ENCODE data around the gene CGNL1.

CGNL1 gene

GRCh38 chr15:57398336-57398735, 22.0 kb downstream of the CGNL1 start:
- Histone ChIP-seq H3K36me3 (replicated peaks; ENCODE audit: insufficient read depth, low read length) (no peaks in the 10 kb centered on the region), H3K4me1 (ENCODE audit: low read length) (no peaks in the 10 kb centered on the region), H3K27me3 (replicated peaks; ENCODE audit: insufficient read depth, low read length) (no peaks in the 10 kb centered on the region), H3F3A (ENCODE audit: insufficient read depth, low read length) (no peaks in the 10 kb centered on the region), H3K4me3 (ENCODE audit: low read length) (no peak overlapping the region), H3K4me2 (ENCODE audit: low read depth, low read length) (no peak overlapping the region), H3K9me2 (replicated peaks; ENCODE audit: insufficient read depth, low read length) (no peaks in the 10 kb centered on the region), H3K27ac (ENCODE audit: low read length) (no peak overlapping the region), H3K9ac (ENCODE audit: low read length) (no peak overlapping the region), H3K79me2 (ENCODE audit: low read length) (no peaks in the 10 kb centered on the region), H2AFZ (ENCODE audit: low read length) (no peak overlapping the region), H3K9me3 (replicated peaks; ENCODE audit: insufficient read depth, low read length) (no peaks in the 10 kb centered on the region), H4K20me1 (ENCODE audit: insufficient read depth, low read length) (no peaks in the 10 kb centered on the region)
- DNase-seq = no peak
- no peak for TF ChIP-seq EZH2phosphoT487 (IDR thresholded peaks at IDR 0.05; ENCODE audit: low read length)
- no peak for TF ChIP-seq EZH2 (optimal IDR thresholded peaks at IDR 0.05; ENCODE audit: low read depth, low read length)
- no peak for TF ChIP-seq CTCF (IDR thresholded peaks at IDR 0.05; ENCODE audit: low read length)

- Histone ChIP-seq H4K20me1 (ENCODE audit: insufficient read depth, low read length) (no peaks in the 10 kb centered on the region), H3K9me2 (replicated peaks; ENCODE audit: insufficient read depth, low read length) (no peaks in the 10 kb centered on the region), H2AFZ (ENCODE audit: low read length) (no peak overlapping the region), H3K36me3 (replicated peaks; ENCODE audit: insufficient read depth, low read length) (no peaks in the 10 kb centered on the region), H3K4me3 (ENCODE audit: low read length) (no peak overlapping the region), H3K9me3 (replicated peaks; ENCODE audit: insufficient read depth, low read length) (no peaks in the 10 kb centered on the region), H3F3A (ENCODE audit: insufficient read depth, low read length) (no peaks in the 10 kb centered on the region), H3K4me1 (ENCODE audit: low read length) (no peaks in the 10 kb centered on the region), H3K27ac (ENCODE audit: low read length) (no peak overlapping the region), H3K79me2 (ENCODE audit: low read length) (no peaks in the 10 kb centered on the region), H3K4me2 (ENCODE audit: low read depth, low read length) (no peak overlapping the region), H3K27me3 (replicated peaks; ENCODE audit: insufficient read depth, low read length) (no peaks in the 10 kb centered on the region), H3K9ac (ENCODE audit: low read length) (no peak overlapping the region)
- no peak for DNase-seq
- TF ChIP-seq EZH2phosphoT487 (IDR thresholded peaks at IDR 0.05; ENCODE audit: low read length) (no peak), CTCF (IDR thresholded peaks at IDR 0.05; ENCODE audit: low read length) (no peak), EZH2 (optimal IDR thresholded peaks at IDR 0.05; ENCODE audit: low read depth, low read length) (no peak)
These were observed 25.2 kb downstream of the CGNL1 start for GRCh38 chr15:57401546-57401945.

- H2AFZ ChIP-seq (ENCODE audit: low read length) = no peak overlapping the region; the same call in 1 of the 2 replicates
- no peaks in the 10 kb centered on the region for H3K36me3 ChIP-seq (replicated peaks; ENCODE audit: insufficient read depth, low read length)
- no peaks in the 10 kb centered on the region for H4K20me1 ChIP-seq (ENCODE audit: insufficient read depth, low read length)
- H3K27ac ChIP-seq (ENCODE audit: low read length) = no peak overlapping the region
- no peak overlapping the region for H3K9ac ChIP-seq (ENCODE audit: low read length)
- H3K4me1 ChIP-seq (ENCODE audit: low read length) = no peaks in the 10 kb centered on the region
- no peaks in the 10 kb centered on the region for H3K9me2 ChIP-seq (replicated peaks; ENCODE audit: insufficient read depth, low read length)
- no peak for DNase-seq
- no peaks in the 10 kb centered on the region for H3K79me2 ChIP-seq (ENCODE audit: low read length)
- no peaks in the 10 kb centered on the region for H3K9me3 ChIP-seq (replicated peaks; ENCODE audit: insufficient read depth, low read length)
- H3K27me3 ChIP-seq (replicated peaks; ENCODE audit: insufficient read depth, low read length) = no peaks in the 10 kb centered on the region
- H3K4me2 ChIP-seq (ENCODE audit: low read depth, low read length) = no peak overlapping the region
- TF ChIP-seq EZH2 (optimal IDR thresholded peaks at IDR 0.05; ENCODE audit: low read depth, low read length) = no peak
- TF ChIP-seq EZH2phosphoT487 (IDR thresholded peaks at IDR 0.05; ENCODE audit: low read length) = no peak
- TF ChIP-seq CTCF (IDR thresholded peaks at IDR 0.05; ENCODE audit: low read length) = no peak
- H3F3A ChIP-seq (ENCODE audit: insufficient read depth, low read length) = no peaks in the 10 kb centered on the region
- no peak overlapping the region for H3K4me3 ChIP-seq (ENCODE audit: low read length)
These were observed 26.7 kb downstream of the CGNL1 start for GRCh38 chr15:57403017-57403416.
